ENCODE results near the gene SRGAP3.

DNA sequence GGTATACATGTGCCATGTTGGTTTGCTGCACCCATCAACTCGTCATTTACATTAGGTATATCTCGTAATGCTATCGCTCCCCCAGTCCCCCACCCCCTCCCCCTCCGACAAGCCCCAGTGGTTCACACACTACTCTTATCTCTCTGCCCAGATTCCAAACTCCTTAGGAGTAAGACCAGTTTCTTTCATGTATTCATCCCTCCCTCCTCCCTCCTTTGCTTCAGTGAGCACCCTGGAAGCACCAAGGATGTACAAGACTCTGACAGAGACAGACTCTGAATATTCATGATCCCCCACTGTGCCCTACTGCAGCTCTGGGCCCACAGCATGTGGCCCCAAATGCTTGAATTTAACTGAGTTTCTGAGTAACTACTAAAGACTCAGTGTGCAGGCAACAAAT, 172.4 kb downstream of the SRGAP3 start:
- TF ChIP-seq, protein P1, sequence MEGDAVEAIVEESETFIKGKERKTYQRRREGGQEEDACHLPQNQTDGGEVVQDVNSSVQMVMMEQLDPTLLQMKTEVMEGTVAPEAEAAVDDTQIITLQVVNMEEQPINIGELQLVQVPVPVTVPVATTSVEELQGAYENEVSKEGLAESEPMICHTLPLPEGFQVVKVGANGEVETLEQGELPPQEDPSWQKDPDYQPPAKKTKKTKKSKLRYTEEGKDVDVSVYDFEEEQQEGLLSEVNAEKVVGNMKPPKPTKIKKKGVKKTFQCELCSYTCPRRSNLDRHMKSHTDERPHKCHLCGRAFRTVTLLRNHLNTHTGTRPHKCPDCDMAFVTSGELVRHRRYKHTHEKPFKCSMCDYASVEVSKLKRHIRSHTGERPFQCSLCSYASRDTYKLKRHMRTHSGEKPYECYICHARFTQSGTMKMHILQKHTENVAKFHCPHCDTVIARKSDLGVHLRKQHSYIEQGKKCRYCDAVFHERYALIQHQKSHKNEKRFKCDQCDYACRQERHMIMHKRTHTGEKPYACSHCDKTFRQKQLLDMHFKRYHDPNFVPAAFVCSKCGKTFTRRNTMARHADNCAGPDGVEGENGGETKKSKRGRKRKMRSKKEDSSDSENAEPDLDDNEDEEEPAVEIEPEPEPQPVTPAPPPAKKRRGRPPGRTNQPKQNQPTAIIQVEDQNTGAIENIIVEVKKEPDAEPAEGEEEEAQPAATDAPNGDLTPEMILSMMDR (IDR thresholded peaks at IDR 0.05; ENCODE audit: low read depth, low read length): no peak
- TF ChIP-seq EZH2phosphoT487 (IDR thresholded peaks at IDR 0.05; ENCODE audit: low read depth): no peak

Data from OCI-LY3 (cell line).